ENCODE data around the gene BMP7. TPM values are rescaled to one million over a fixed set of nuclear protein-coding genes. Genes with fewer than 3 reads are reported as not detected.

Gene BMP7
- total and polyA plus RNA-seq, 2 of the 13 experiments (the other 11 are each of a cell fraction or from before 2014, with no cell fraction given), result not detected

DNA sequence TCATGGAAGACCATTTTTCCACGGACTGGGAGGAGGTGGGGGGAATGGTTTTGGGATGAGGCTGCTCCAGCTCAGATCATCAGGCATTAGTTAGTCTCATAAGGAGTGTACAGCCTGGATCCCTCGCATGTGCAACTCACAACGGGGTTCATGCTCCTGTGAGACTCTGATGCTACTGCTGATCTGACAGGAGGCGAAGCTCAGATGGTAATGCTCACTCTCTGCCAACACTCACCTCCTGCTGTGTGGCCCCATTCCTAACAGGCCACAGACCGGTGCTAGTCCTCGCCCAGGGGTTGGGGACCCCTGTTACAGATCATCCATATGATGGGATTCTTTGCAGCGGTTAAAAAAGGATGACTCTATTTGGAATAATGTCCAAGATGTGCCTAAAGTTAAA, 27.6 kb upstream of the BMP7 start:
- CTCF ChIA-PET (ENCODE audit: low intra/inter-chr PET ratio, low total read pairs), result no interaction called here
- Histone ChIP-seq H2AFZ (ENCODE audit: low read length) (no peak overlapping the region), H3K4me3 (replicated peaks in 1 of 3; ENCODE audit: insufficient read depth in 1 of 3, low read depth in 2 of 3, low read length in 3 of 3) (no peak overlapping the region), H3K9me3 (ENCODE audit: low read length) (no peaks in the 10 kb centered on the region), H3K4me2 (ENCODE audit: low read depth, low read length) (no peak overlapping the region), H3K79me2 (ENCODE audit: insufficient read depth, low read length) (no peaks in the 10 kb centered on the region), H4K20me1 (ENCODE audit: insufficient read depth, low read length) (no peaks in the 10 kb centered on the region), H3K36me3 (replicated peaks in 1 of 2; ENCODE audit: control insufficient read depth in 1 of 2, insufficient read depth in 2 of 2, low read length in 2 of 2) (no peaks in the 10 kb centered on the region), H3K9ac (ENCODE audit: insufficient read depth, low read depth, low read length) (no peak overlapping the region), H3K27ac (ENCODE audit: extremely low read length, insufficient read depth, low read length) (no peak overlapping the region), H3K27me3 (ENCODE audit: control insufficient read depth in 1 of 2, insufficient read depth in 2 of 2, low read length in 2 of 2) (peaks cover 8 to 52% of the 10 kb centered on the region in 2 experiments; a peak in 4 of 5 replicates), H3K4me1 (ENCODE audit: insufficient read depth, low read length) (peaks cover 4% of the 10 kb centered on the region)
- WGBS (ENCODE audit: low lambda C conversion rate), result 19% methylated on average over 7 of the region's 7 CpGs
- BruUV-seq (replicated peaks), result no TSS peak
- in situ Hi-C loops (cut with HindIII; ENCODE audit: extremely low pct_ligation_motif_present, low pct_unique_long_range_greater_than_20kb), result no loop called here
- TF ChIP-seq, protein P1, sequence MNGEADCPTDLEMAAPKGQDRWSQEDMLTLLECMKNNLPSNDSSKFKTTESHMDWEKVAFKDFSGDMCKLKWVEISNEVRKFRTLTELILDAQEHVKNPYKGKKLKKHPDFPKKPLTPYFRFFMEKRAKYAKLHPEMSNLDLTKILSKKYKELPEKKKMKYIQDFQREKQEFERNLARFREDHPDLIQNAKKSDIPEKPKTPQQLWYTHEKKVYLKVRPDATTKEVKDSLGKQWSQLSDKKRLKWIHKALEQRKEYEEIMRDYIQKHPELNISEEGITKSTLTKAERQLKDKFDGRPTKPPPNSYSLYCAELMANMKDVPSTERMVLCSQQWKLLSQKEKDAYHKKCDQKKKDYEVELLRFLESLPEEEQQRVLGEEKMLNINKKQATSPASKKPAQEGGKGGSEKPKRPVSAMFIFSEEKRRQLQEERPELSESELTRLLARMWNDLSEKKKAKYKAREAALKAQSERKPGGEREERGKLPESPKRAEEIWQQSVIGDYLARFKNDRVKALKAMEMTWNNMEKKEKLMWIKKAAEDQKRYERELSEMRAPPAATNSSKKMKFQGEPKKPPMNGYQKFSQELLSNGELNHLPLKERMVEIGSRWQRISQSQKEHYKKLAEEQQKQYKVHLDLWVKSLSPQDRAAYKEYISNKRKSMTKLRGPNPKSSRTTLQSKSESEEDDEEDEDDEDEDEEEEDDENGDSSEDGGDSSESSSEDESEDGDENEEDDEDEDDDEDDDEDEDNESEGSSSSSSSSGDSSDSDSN (CRISPR knock-in tag; IDR thresholded peaks at IDR 0.05), result no peak
- TF ChIP-seq MAFF (IDR thresholded peaks at IDR 0.05; ENCODE audit: low read depth, low read length) (no peak), ETV5 (CRISPR knock-in tag; IDR thresholded peaks at IDR 0.05; ENCODE audit: borderline replicate concordance) (no peak)
- DNase-seq (ENCODE audit: low spot score) (no peak), FAIRE-seq (no peak), ATAC-seq (no peak)
- intact Hi-C loops (cut with micrococcal nuclease; ENCODE audit: unreplicated experiment), result no loop called here
- POLR2A ChIA-PET, result no interaction called here

DNA sequence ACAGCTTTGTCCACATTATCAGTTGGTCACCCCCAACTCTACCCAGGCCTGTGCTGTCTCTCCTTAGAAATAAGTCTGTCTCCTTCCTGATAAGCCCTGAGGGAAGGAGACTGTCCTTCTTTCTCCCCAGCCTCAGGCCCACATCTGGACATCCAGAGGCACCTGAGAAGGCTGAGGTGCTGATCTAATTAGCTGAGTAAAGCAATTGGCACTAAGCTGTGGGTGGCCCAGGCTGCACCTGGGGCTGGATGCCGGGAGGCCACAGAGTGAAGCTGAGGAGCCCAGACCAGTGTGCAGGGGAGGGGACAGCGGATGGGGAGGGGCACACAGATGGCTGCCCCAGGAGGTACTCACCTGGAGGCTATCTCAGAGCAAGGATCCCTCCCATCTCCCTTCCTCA, 26.2 kb upstream of the BMP7 start:
- intact Hi-C loops (cut with micrococcal nuclease; ENCODE audit: unreplicated experiment), result no loop called here
- no peak overlapping the region for H3K27ac ChIP-seq (ENCODE audit: extremely low read length, insufficient read depth, low read length)
- no peaks in the 10 kb centered on the region for H3K36me3 ChIP-seq (replicated peaks in 1 of 2; ENCODE audit: control insufficient read depth in 1 of 2, insufficient read depth in 2 of 2, low read length in 2 of 2)
- ChIA-PET POLR2A (no interaction called here), CTCF (ENCODE audit: low intra/inter-chr PET ratio, low total read pairs) (no interaction called here)
- no peak for FAIRE-seq
- H2AFZ ChIP-seq (ENCODE audit: low read length), result no peak overlapping the region
- in situ Hi-C loops (cut with HindIII; ENCODE audit: extremely low pct_ligation_motif_present, low pct_unique_long_range_greater_than_20kb), result no loop called here
- peaks cover 4% of the 10 kb centered on the region for H3K4me1 ChIP-seq (ENCODE audit: insufficient read depth, low read length)
- no peak for DNase-seq (ENCODE audit: low spot score)
- 6% methylated on average over 2 of the region's 2 CpGs for WGBS (ENCODE audit: low lambda C conversion rate)
- no peaks in the 10 kb centered on the region for H4K20me1 ChIP-seq (ENCODE audit: insufficient read depth, low read length)
- BruUV-seq (replicated peaks), result no TSS peak
- no peak overlapping the region for H3K4me2 ChIP-seq (ENCODE audit: low read depth, low read length)
- no peaks in the 10 kb centered on the region for H3K79me2 ChIP-seq (ENCODE audit: insufficient read depth, low read length)
- H3K4me3 ChIP-seq (replicated peaks in 1 of 3; ENCODE audit: insufficient read depth in 1 of 3, low read depth in 2 of 3, low read length in 3 of 3), result no peak overlapping the region
- H3K9ac ChIP-seq (ENCODE audit: insufficient read depth, low read depth, low read length), result no peak overlapping the region
- peaks cover 12 to 66% of the 10 kb centered on the region in 2 experiments; a peak in 4 of 5 replicates for H3K27me3 ChIP-seq (ENCODE audit: control insufficient read depth in 1 of 2, insufficient read depth in 2 of 2, low read length in 2 of 2)
- no peaks in the 10 kb centered on the region for H3K9me3 ChIP-seq (ENCODE audit: low read length)
- no peak for ATAC-seq
- TF ChIP-seq ZFP36L1 (CRISPR knock-in tag; IDR thresholded peaks at IDR 0.05), result no peak
- no peak for TF ChIP-seq MLLT10 (CRISPR knock-in tag; IDR thresholded peaks at IDR 0.05)
- no peak for TF ChIP-seq HOXA3 (CRISPR knock-in tag; IDR thresholded peaks at IDR 0.05)
- TF ChIP-seq, protein P2, sequence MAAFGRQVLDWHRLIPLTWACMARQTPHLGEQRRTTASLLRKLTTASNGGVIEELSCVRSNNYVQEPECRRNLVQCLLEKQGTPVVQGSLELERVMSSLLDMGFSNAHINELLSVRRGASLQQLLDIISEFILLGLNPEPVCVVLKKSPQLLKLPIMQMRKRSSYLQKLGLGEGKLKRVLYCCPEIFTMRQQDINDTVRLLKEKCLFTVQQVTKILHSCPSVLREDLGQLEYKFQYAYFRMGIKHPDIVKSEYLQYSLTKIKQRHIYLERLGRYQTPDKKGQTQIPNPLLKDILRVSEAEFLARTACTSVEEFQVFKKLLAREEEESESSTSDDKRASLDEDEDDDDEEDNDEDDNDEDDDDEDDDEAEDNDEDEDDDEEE (CRISPR knock-in tag; IDR thresholded peaks at IDR 0.05), result no peak
- TF ChIP-seq, protein P3, sequence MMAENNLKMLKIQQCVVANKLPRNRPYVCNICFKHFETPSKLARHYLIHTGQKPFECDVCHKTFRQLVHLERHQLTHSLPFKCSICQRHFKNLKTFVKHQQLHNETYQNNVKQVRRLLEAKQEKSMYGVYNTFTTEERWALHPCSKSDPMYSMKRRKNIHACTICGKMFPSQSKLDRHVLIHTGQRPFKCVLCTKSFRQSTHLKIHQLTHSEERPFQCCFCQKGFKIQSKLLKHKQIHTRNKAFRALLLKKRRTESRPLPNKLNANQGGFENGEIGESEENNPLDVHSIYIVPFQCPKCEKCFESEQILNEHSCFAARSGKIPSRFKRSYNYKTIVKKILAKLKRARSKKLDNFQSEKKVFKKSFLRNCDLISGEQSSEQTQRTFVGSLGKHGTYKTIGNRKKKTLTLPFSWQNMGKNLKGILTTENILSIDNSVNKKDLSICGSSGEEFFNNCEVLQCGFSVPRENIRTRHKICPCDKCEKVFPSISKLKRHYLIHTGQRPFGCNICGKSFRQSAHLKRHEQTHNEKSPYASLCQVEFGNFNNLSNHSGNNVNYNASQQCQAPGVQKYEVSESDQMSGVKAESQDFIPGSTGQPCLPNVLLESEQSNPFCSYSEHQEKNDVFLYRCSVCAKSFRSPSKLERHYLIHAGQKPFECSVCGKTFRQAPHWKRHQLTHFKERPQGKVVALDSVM (CRISPR knock-in tag; IDR thresholded peaks at IDR 0.05), result no peak
- no peak for TF ChIP-seq RCOR2 (CRISPR knock-in tag; IDR thresholded peaks at IDR 0.05)
